Activated CD8-positive, alpha-beta T cell treated with anti-CD3 and anti-CD28 coated beads for 36 hours (primary cell): ENCODE measurements around the gene C2orf68. TPM values are rescaled to one million over a fixed set of nuclear protein-coding genes. Genes with fewer than 3 reads are reported as not detected.
"Not testable (repeated sequence)": the region's sequence is repeated elsewhere in the genome, so short reads cannot be mapped to it uniquely, and the experiment has no call there.

Experiments
- ATAC-seq: fragments of 200-7000 bp; cut with Tn5 transposase; one replicate; pipeline ENCODE4 v1.10.0; 2021; ENCODE audit warnings: mild to moderate bottlenecking, moderate library complexity
- CTCF ChIA-PET: fragments of 350-600 bp; sonication (Branson Sonifier 250); formaldehyde crosslinking; loops from one replicate; lab custom pipeline; 2021; ENCODE audit warnings: antibody characterized with exemption; lab: Charles Lee
- POLR2A ChIA-PET: fragments of 350-600 bp; sonication (Branson Sonifier 250); formaldehyde crosslinking; loops from one replicate; lab custom pipeline; 2021; ENCODE audit warnings: antibody characterized with exemption; lab: Charles Lee
- DNase-seq: peaks from one replicate; pipeline ENCODE4 v3.0.0-alpha.2; 2020
- H3K27ac Mint-ChIP-seq: one replicate; pipeline ENCODE4 v1.8.0; 2021; ENCODE audit warnings: mild to moderate bottlenecking, mixed read lengths
- H3K27me3 Mint-ChIP-seq: one replicate; pipeline ENCODE4 v1.8.0; 2021; ENCODE audit warnings: mixed read lengths
- H3K36me3 Mint-ChIP-seq: one replicate; pipeline ENCODE4 v1.8.0; 2021; ENCODE audit warnings: low read depth, mixed read lengths
- H3K4me1 Mint-ChIP-seq: one replicate; pipeline ENCODE4 v1.8.0; 2021; ENCODE audit warnings: low read depth, mixed read lengths
- H3K4me3 Mint-ChIP-seq: one replicate; pipeline ENCODE4 v1.8.0; 2021; ENCODE audit warnings: mild to moderate bottlenecking, moderate library complexity, mixed read lengths
- H3K9me3 Mint-ChIP-seq: one replicate; pipeline ENCODE4 v1.8.0; 2021; ENCODE audit warnings: mixed read lengths
- CTCF ChIP-seq: fragments of 200-600 bp; IDR thresholded peaks from one replicate; pipeline ENCODE4 v1.8.0; 2022; ENCODE audit warnings: antibody characterized with exemption, mild to moderate bottlenecking
- intact Hi-C: fragments of 100-400 bp; cut with micrococcal nuclease; formaldehyde crosslinking; loops from one replicate; pipeline ENCODE4 v1.10.0; 2022
- total RNA-seq, 2 experiments: library from RNA; stranded (reverse); gene quantifications; one replicate each; pipeline ENCODE4 v1.2.3, GENCODE V29; 2021

Gene C2orf68
- total RNA-seq, 2 experiments from 2014 or later, result 25.4 to 29.1 TPM

- ChIA-PET POLR2A (interaction anchor here (0.5 to 3.3 kb wide), 16 partner anchors 8 to 241 kb away, joined by 3 to 15 read pairs (median 6); partner anchors contain the start of genes C2orf68, ELMOD3, GGCX and MAT2A), CTCF (interaction anchor here (0.7 to 4.1 kb wide), 9 partner anchors 10 to 176 kb away, joined by 3 to 14 read pairs (median 5); partner anchors contain the start of gene VAMP8)
- H3K27ac Mint-ChIP-seq, result peak within 1 kb of the TSS; percentile 98
- intact Hi-C loops, result no loop called here
- DNase-seq (peak; percentile 97), ATAC-seq (peak; percentile 100)
- peaks cover 11% of the 10 kb centered on the region for H3K36me3 Mint-ChIP-seq
- peak within 1 kb of the TSS; percentile 88 for H3K4me3 Mint-ChIP-seq
- TF ChIP-seq CTCF, result no peak
- no peaks in the 10 kb centered on the region for H3K27me3 Mint-ChIP-seq
- no peaks in the 10 kb centered on the region for H3K9me3 Mint-ChIP-seq
- peaks cover 36% of the 10 kb centered on the region for H3K4me1 Mint-ChIP-seq
Measured at GRCh38 chr2:85595301-85596025, 16.4 kb downstream of the C2orf68 start, which contains the start of gene RNF181. RNF181 (plus strand) TSS chr2:85595745; CDS start chr2:85595764, 19 bp downstream.

DNA sequence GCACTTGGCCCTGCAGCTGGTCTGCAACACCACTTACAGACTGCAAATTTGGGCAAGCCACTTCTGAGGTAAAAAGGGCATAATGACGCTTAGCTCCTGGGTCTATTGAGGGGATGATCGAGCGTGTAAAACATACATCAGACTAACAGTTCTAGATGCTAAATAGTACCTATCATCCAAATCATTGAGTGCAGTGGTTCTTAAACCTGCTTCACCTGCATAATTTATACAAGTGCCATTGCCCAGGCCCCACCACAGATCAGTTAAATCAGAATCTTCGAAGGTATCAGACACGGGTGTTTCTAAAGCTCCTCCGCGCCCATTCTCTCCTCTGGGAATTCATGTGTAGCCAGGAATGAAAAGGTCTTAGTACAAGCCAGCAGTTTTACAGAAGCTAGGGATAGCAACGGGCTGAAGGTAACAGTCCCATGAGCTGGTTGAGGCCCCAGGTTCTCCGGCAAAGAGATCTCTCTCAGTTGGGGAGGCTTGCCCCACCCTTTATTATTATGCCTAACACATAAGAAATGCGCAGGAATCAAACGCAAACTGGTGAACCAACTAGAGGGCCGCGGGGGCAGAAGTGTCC lies 17.1 kb downstream of the C2orf68 start:
- H3K9me3 Mint-ChIP-seq, result no peaks in the 10 kb centered on the region
- TF ChIP-seq CTCF, result no peak
- peaks cover 11% of the 10 kb centered on the region for H3K36me3 Mint-ChIP-seq
- DNase-seq, result no peak
- H3K27ac Mint-ChIP-seq, result peak overlapping the region; percentile 98
- H3K4me1 Mint-ChIP-seq, result peaks cover 31% of the 10 kb centered on the region
- no peak for ATAC-seq
- POLR2A ChIA-PET, result interaction anchor here (0.7 to 3.3 kb wide), 12 partner anchors 9 to 56 kb away, joined by 3 to 15 read pairs (median 6); partner anchors contain the start of genes C2orf68, GGCX, MAT2A and USP39
- H3K4me3 Mint-ChIP-seq, result peak overlapping the region; percentile 88
- no peaks in the 10 kb centered on the region for H3K27me3 Mint-ChIP-seq
- CTCF ChIA-PET, result interaction anchor here (1.0 to 4.1 kb wide), 6 partner anchors 10 to 43 kb away, joined by 3 to 14 read pairs (median 5); partner anchors contain the start of gene VAMP8
- intact Hi-C loops, result no loop called here

GRCh38 chr2:85593023-85593422 lies 18.8 kb downstream of the C2orf68 start:
- intact Hi-C loops, result no loop called here
- CTCF ChIA-PET, result interaction anchor here (1.2 kb wide), 1 partner anchor 8 kb away, joined by 4 read pairs; no protein-coding TSS in a partner anchor
- no peak overlapping the region for H3K27ac Mint-ChIP-seq
- H3K4me3 Mint-ChIP-seq, result no peak overlapping the region
- H3K36me3 Mint-ChIP-seq, result peaks cover 11% of the 10 kb centered on the region
- peaks cover 19% of the 10 kb centered on the region for H3K4me1 Mint-ChIP-seq
- no peak for TF ChIP-seq CTCF
- ATAC-seq (no peak), DNase-seq (no peak)
- POLR2A ChIA-PET, result interaction anchor here (0.6 to 2.6 kb wide), 6 partner anchors 9 to 54 kb away, joined by 3 to 10 read pairs (median 4); partner anchors contain the start of genes MAT2A and USP39
- no peaks in the 10 kb centered on the region for H3K27me3 Mint-ChIP-seq
- no peaks in the 10 kb centered on the region for H3K9me3 Mint-ChIP-seq

DNA sequence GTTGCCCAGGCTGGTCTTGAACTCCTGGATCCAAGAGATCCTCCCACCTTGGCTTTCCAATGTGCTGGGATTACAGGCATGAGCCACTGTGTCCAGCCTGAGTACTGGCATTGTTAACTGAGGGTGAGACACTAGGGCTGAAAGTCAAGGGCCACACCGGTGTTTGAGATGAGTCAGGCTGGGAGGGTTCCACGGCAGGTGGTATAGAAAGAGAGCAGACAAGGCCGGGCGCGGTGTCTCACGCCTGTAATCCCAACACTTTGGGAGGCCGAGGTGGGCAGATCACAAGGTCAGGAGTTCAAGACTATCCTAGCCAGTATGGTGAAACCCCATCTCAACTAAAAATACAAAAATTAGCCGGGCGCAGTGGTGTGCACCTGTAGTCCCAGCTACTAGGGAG lies 19.6 kb downstream of the C2orf68 start:
- H3K4me3 Mint-ChIP-seq, H3K27ac Mint-ChIP-seq, H3K27me3 Mint-ChIP-seq, intact Hi-C loops, H3K36me3 Mint-ChIP-seq, ATAC-seq, DNase-seq, H3K9me3 Mint-ChIP-seq: not testable (repeated sequence)
- CTCF ChIA-PET, result interaction anchor here (1.2 to 2.0 kb wide), 2 partner anchors 9 to 11 kb away, joined by 4 to 6 read pairs; partner anchors contain the start of gene TMEM150A
- POLR2A ChIA-PET, result interaction anchor here (0.6 to 2.6 kb wide), 4 partner anchors 9 to 53 kb away, joined by 3 to 10 read pairs (median 5); partner anchors contain the start of genes MAT2A and USP39
- H3K4me1 Mint-ChIP-seq, result peaks cover 23% of the 10 kb centered on the region

GRCh38 chr2:85591563-85591962 lies 20.3 kb downstream of the C2orf68 start:
- peaks cover 16% of the 10 kb centered on the region for H3K4me1 Mint-ChIP-seq
- no peaks in the 10 kb centered on the region for H3K27me3 Mint-ChIP-seq
- H3K27ac Mint-ChIP-seq, result no peak overlapping the region
- DNase-seq (no peak), ATAC-seq (no peak)
- no peaks in the 10 kb centered on the region for H3K9me3 Mint-ChIP-seq
- TF ChIP-seq CTCF, result no peak
- no peak overlapping the region for H3K4me3 Mint-ChIP-seq
- H3K36me3 Mint-ChIP-seq, result peaks cover 4% of the 10 kb centered on the region
- ChIA-PET CTCF (interaction anchor here (0.7 to 2.0 kb wide), 3 partner anchors 7 to 40 kb away, joined by 3 to 6 read pairs (median 3); partner anchors contain the start of gene TMEM150A), POLR2A (interaction anchor here (1.1 to 2.5 kb wide), 5 partner anchors 13 to 52 kb away, joined by 3 to 10 read pairs (median 8); partner anchors contain the start of genes C2orf68, MAT2A and VAMP8)
- intact Hi-C loops, result no loop called here
